ENCODE measurements around the gene DHX16.

The DHX16 gene

GRCh38 chr6:30626484-30627366, 46.1 kb downstream of the DHX16 start, which contains the start of gene ATAT1:
ATAT1 (plus strand) TSS chr6:30626874.
- peak; percentile 94 for DNase-seq

- DNase-seq, result no peak
Measured at GRCh38 chr6:30625511-30625910, 47.3 kb downstream of the DHX16 start.

DNA sequence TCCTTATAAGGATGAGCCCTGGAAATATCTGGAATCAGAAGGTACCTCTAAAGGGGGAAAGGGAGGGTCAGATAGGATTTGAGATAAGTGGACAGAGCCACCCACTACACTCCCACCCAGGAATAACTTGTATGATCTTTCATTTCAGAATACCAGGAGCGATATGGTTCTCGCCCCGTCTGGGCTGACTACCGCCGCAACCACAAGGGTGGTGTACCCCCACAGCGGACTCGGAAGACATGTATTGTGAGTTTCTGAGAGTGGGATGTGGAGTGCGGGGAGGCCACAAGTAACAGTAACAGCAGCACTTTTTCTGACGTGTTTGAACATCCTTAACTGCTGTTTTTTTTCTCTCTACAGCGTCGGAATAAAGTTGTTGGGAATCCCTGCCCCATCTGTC, 53.2 kb downstream of the DHX16 start:
- no peak for DNase-seq

- DNase-seq, result no peak
Measured at GRCh38 chr6:30618270-30618797, 54.5 kb downstream of the DHX16 start.

DNA sequence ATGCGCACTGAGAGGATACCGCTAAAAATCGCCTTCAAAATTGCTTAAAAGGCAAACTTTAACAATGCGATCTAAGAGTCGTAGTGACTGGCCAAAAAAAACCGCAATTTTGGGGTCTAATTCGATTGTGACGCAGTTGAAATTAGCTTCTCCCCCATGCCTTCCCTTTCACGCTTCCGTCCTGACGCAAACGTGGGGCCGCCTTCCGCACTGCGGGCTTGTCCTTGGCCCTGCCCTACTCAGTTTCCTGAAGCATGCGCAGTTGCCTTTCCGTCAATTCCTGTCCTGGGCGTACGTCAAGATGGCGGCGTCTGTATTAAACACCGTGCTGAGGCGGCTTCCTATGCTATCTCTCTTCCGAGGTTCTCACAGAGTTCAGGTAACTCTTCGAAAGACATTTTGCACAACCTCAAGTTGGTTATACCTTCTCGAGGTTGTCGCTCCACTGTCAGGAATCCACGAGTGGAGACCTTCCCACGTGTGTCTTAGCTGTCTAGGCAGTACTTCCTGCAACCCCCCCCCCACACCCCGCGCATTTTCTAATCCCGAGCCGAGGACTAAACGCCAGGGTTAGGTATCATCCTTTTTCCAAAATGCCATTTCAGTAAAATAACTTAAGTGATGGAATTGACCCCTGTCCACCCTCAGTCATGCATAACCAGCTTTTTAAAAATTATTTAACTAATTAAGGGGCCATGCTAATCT, 55.1 kb downstream of the DHX16 start, which contains the start of gene MRPS18B:
TSS of gene MRPS18B (plus strand) at position 276 of the 705 bp plus-strand sequence. CDS start at position 302, 26 bp downstream.
- DNase-seq, result peak; percentile 100

DNA sequence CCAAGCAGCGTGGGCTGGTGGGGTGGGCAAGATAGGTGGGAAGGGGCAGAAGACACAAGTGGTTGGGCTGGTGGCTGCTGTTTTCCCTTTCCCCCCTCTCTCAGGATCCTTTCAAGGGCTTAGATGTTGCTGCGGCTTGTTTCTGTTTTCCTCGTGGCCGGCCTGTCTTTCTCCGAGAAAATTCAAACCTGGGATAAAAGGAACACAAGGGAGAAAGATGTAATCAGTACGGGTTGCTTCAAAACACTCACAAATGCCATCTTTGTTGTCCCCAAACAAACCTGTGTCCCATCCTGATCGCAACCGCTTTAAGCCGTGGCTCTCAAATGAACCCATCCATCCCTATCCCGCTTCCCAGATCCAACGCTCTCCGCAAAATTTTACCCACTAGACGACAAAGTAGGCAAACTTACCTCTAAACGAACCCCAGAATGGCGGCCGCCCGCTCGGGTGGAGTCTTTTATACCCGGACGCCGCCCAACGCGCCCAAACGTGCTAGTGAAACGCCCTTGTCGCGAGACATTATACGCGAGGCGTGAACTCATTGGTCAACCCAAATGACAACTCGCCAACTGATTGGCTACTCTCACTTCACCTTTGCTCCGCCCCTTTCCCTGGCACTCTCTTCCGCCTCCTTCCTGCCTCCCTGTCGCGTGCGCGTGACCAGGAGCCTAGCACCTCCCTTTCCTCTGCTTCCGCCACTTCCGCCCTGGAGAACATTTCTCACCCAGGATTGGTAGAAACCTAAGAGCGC, 55.8 kb downstream of the DHX16 start, which contains the start of gene PPP1R10:
TSS of gene PPP1R10 (minus strand) at position 433 of the 754 bp plus-strand sequence. CDS start 7,299 bp downstream, outside the sequence.
- DNase-seq, result peak; percentile 100

DNA sequence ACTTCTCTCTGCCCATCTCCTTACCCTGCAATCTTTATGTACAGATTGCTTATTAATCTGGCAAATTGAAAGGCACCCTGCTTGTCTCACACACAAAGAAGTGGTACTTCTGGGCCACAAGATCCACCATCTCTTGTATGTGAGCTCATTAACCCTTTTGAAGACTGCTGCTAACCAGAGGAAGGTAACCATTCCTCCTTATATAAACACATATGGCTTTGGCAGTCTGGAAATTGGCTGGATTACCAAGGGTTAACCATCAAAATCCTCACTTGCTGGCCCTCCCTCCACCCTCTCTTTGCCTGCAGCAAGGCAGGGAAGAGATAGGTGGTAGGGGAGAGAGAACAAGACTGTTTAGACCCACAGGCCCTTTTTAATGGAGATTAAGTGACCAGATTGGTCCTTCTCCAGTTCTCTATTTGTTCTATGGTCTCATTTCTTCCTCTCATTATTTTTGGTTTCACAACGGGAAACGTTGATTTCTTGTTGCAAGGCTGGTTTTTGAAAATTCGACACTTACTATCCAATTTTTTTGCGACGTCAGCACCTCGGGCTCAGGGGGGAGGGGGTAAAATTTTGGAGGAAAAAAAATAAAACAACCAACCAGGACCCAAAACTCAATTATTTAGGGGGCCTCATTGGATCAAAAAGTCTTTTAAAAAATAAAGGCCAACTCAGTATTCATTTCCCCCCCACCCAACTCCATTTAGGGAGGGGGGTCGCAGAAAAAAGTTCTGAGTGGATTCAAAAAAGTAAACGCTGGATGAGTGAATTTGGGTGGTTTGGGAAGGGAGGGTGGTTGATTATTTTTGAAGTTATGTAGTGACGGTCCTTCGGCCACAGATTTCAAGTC, 56.6 kb downstream of the DHX16 start:
- DNase-seq, result peak; percentile 88

GRCh38 chr6:30615219-30615957, 57.4 kb downstream of the DHX16 start:
- peak; percentile 93 for DNase-seq

GRCh38 chr6:30614843-30615218, 58.0 kb downstream of the DHX16 start:
- peak; percentile 99 for DNase-seq

DNA sequence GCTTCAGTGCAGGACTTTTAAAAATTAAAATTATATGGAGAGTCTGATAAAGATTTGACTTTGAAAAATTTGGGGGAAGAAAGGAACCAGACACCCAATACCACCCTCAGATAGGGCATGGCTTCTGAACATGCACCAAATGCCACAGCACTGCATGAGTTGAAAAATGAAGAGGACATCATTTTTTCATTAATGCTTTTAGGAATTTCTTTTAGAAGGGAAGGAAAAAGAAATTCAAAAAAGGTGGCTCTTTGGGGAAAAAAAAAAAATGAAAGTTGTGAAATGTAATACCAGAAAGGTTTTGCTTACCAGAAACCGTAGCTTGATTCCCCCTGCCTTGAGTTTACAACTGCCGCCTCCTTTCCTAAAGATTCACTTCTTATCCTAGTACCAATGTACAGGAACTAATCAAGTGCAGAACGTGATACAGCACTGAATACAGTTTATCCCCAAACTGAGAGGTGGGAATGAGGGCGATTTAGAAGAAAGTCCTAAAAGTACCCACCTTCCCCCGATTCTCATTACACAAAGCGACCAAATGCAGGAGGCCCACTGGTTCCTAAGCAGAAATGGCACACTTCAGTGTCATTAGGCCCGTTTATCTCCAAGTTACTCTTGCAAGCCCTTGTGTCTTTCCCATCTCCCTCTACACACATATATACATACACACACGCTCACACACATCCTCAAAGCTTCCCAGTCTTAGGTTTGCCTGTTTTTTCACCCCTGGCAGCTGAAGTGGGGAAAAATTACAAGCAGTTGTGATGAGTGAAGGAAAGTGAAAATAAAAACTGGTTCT, 58.6 kb downstream of the DHX16 start:
- DNase-seq, result no peak

DNA sequence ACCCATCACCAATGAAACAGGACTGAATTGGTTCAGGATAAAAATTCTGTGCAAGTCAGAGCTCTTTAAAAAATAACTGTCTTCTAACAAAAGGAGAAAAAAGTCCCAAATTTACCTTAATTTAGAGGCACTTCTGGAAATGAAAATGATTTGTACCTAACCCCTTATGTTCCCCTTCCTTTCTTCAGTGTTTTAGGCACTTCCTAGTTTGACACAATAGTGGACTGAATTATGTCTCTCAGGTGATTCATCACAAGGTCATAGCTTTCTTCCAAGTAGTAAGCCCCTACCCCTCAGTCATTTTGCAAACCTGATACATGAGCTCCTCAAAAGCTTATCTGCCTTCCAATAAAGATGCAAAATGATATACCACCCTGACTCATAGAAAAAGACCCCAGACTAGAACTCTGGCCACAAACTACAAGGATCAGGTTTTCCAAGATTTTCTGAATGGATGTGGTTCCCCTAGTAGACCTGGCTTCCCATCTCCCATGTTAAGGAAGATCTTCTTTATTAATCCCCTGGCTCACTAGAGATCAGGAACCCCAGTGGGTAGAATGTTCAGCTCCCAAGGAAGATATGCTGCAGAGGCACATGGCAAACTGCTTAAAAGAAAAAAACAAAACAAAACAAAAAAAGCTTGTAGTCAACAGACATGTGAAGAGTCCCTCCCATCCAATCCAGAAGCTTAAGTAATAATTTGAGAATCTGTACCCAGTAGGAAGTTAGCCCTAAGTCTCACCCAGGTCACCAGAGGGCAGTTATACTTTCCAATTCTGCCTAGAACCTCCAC, 59.4 kb downstream of the DHX16 start:
- DNase-seq, result no peak

DNA sequence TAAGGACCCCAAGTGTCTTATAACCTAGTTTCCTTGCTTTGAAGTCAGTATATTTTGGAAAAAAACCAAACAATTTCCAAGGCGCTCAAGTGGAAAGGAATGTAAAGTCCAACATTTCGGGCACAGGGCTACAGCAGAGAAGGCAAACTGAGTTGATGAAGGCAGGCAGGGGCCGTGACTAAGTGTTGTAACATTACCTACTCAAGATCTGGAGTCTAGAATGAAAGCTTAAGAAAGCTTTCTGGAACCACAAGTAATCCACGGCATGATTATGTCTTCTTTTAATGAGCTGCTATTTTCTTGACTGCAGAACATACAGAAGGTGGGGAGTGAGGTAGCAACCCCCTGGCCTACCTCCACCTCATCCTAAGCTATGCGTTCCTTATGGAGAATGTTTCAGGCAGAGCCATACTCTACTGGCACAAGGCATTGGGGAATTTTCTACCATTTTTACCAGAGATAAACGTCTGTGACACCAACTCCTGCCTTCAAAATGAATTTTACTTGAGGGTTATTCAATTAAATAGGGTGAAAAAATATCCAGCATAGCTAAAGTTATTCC, 60.0 kb downstream of the DHX16 start:
- peak; percentile 67 for DNase-seq

DNA sequence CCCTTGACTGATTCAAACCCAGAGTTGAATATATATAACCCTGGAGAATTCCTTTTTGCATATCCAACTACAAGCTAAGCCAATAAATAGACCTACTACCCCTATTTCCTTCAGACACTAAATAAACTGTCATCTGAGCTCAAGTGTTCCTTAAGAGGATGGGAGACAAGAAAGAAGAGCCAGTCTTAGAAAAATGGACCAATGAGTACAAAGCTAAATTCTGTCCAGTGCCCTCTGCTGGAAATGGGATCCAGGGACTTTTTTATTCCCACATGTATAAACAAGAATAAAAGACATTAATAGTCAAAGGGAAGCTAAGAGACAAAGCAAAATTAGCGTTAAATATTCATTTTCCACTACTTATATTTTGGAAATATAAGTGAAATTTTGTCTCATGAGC, 60.6 kb downstream of the DHX16 start:
- DNase-seq, result no peak

DNA sequence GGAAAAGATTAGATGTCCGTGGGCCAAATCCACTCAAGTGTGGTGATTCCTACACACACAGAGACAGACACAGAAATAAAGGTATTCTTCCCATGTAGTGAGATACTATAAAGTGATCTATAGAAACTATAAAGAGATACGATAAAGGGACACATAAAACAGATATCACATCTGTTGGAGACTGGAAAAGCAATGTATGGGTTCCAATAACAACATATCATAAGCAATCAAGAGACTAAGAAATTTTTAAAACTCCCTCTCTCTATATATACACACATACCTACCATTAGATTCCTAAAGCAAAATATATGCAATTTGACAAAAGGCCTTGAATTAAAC, 61.0 kb downstream of the DHX16 start:
- no peak for DNase-seq

GRCh38 chr6:30611150-30611855, 61.5 kb downstream of the DHX16 start:
- DNase-seq, result no peak

- DNase-seq, result no peak
Measured at GRCh38 chr6:30610065-30610464, 62.7 kb downstream of the DHX16 start.

DNA sequence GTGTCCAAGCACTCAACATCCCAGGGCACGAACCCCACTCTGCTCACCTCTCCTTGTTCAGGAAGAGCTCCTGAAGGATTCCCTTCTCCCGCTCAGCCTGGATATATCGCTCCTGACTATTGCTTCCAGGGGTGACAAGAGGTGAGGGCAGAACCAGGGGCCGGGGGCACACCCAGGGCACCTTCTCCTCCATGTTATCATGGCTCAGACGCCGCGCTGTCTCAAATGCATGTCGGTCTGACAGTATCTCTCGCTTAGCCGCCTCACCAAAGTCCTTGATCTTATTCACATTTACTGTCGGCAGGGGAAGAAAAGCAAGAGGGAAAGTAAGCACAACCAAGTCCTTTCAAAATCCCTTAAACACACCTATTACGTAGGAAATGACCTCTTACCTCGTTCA, 68.8 kb downstream of the DHX16 start:
- DNase-seq, result no peak
